Type B pancreatic cell (in vitro differentiated cells): ENCODE results near the gene FRG2B. TPM values are rescaled to one million over a fixed set of nuclear protein-coding genes. Genes with fewer than 3 reads are reported as not detected.
"Not testable (repeated sequence)": the region's sequence is repeated elsewhere in the genome, so short reads cannot be mapped to it uniquely, and the experiment has no call there.

ENCODE experiments used
- DNase-seq: peaks from one replicate; pipeline ENCODE4 v3.0.0; 2021; ENCODE audit warnings: mixed read lengths; ENCODE audit not compliant: unreplicated experiment; ENCODE audit errors: extremely low spot score
- H3K27ac Mint-ChIP-seq: 2 replicates; pipeline ENCODE4 v1.8.0; 2021; ENCODE audit warnings: mild to moderate bottlenecking, mixed read lengths
- H3K27me3 Mint-ChIP-seq: 2 replicates; pipeline ENCODE4 v1.8.0; 2021; ENCODE audit warnings: mixed read lengths
- H3K36me3 Mint-ChIP-seq: 2 replicates; pipeline ENCODE4 v1.8.0; 2021; ENCODE audit warnings: mixed read lengths
- H3K4me1 Mint-ChIP-seq: one replicate; pipeline ENCODE4 v1.8.0; 2021; ENCODE audit warnings: mixed read lengths; ENCODE audit not compliant: unreplicated experiment
- H3K4me3 Mint-ChIP-seq: 2 replicates; pipeline ENCODE4 v1.8.0; 2021; ENCODE audit warnings: mild to moderate bottlenecking, mixed read lengths
- H3K9me3 Mint-ChIP-seq: 2 replicates; pipeline ENCODE4 v1.8.0; 2021; ENCODE audit warnings: mixed read lengths
- CTCF ChIP-seq: fragments of 200-600 bp; sonication (generic); conservative IDR thresholded peaks from 2 replicates; pipeline ENCODE4 v1.5.0; 2021; ENCODE audit warnings: antibody characterized with exemption, mild to moderate bottlenecking
- long read RNA-seq: library from polyadenylated mRNA; unstranded; transcript quantifications from one replicate; pipeline ENCODE4 v2.0.0, GENCODE V29; 2020
- total RNA-seq: library from RNA; stranded (reverse); gene quantifications from 2 replicates; pipeline ENCODE4 v1.2.1, GENCODE V29; 2021; ENCODE audit warnings: low replicate concordance

FRG2B gene
- total RNA-seq: not detected in 2 replicates
- long read RNA-seq: 0 reads

GRCh38 chr10:133626695-133627094, at the start of gene FRG2B:
TSS of gene FRG2B (minus strand) at chr10:133626795. CDS start at chr10:133626742, 53 bp downstream.
- H3K27me3 Mint-ChIP-seq, H3K9me3 Mint-ChIP-seq, H3K4me3 Mint-ChIP-seq, H3K36me3 Mint-ChIP-seq, H3K27ac Mint-ChIP-seq, DNase-seq, H3K4me1 Mint-ChIP-seq: not testable (repeated sequence)

GRCh38 chr10:133667446-133667845, 40.9 kb upstream of the FRG2B start:
- H3K4me3 Mint-ChIP-seq, H3K27ac Mint-ChIP-seq, H3K27me3 Mint-ChIP-seq, DNase-seq, H3K9me3 Mint-ChIP-seq, H3K4me1 Mint-ChIP-seq, H3K36me3 Mint-ChIP-seq: not testable (repeated sequence)

GRCh38 chr10:133663544-133664160, 37.1 kb upstream of the FRG2B start:
- H3K27ac Mint-ChIP-seq, DNase-seq, H3K9me3 Mint-ChIP-seq, H3K4me1 Mint-ChIP-seq, H3K36me3 Mint-ChIP-seq, H3K27me3 Mint-ChIP-seq, H3K4me3 Mint-ChIP-seq: not testable (repeated sequence)

GRCh38 chr10:133661122-133661521, 34.5 kb upstream of the FRG2B start:
- not testable (repeated sequence) for DNase-seq, H3K4me3 Mint-ChIP-seq, H3K9me3 Mint-ChIP-seq, H3K36me3 Mint-ChIP-seq, H3K27me3 Mint-ChIP-seq, H3K4me1 Mint-ChIP-seq, H3K27ac Mint-ChIP-seq

- H3K4me3 Mint-ChIP-seq, H3K27me3 Mint-ChIP-seq, H3K9me3 Mint-ChIP-seq, DNase-seq, H3K4me1 Mint-ChIP-seq, H3K27ac Mint-ChIP-seq, H3K36me3 Mint-ChIP-seq: not testable (repeated sequence)
Measured at GRCh38 chr10:133660516-133660915, 33.9 kb upstream of the FRG2B start.

GRCh38 chr10:133657276-133657675, 30.7 kb upstream of the FRG2B start:
- not testable (repeated sequence) for H3K27me3 Mint-ChIP-seq, DNase-seq, H3K4me1 Mint-ChIP-seq, H3K4me3 Mint-ChIP-seq, H3K9me3 Mint-ChIP-seq, H3K36me3 Mint-ChIP-seq, H3K27ac Mint-ChIP-seq

GRCh38 chr10:133648872-133649455, 22.4 kb upstream of the FRG2B start:
- H3K4me3 Mint-ChIP-seq, H3K27ac Mint-ChIP-seq, H3K27me3 Mint-ChIP-seq, H3K9me3 Mint-ChIP-seq, DNase-seq, H3K4me1 Mint-ChIP-seq, H3K36me3 Mint-ChIP-seq: not testable (repeated sequence)

- not testable (repeated sequence) for H3K27ac Mint-ChIP-seq, H3K36me3 Mint-ChIP-seq, H3K27me3 Mint-ChIP-seq, H3K9me3 Mint-ChIP-seq, H3K4me1 Mint-ChIP-seq, H3K4me3 Mint-ChIP-seq, DNase-seq
- TF ChIP-seq CTCF: peak; percentile 68
Measured at GRCh38 chr10:133647075-133647748, 20.6 kb upstream of the FRG2B start.

- DNase-seq, H3K36me3 Mint-ChIP-seq, H3K27ac Mint-ChIP-seq, H3K27me3 Mint-ChIP-seq, H3K4me3 Mint-ChIP-seq, H3K9me3 Mint-ChIP-seq, H3K4me1 Mint-ChIP-seq: not testable (repeated sequence)
Measured at GRCh38 chr10:133637846-133638235, 11.2 kb upstream of the FRG2B start.

- H3K9me3 Mint-ChIP-seq, H3K27me3 Mint-ChIP-seq, H3K36me3 Mint-ChIP-seq, H3K27ac Mint-ChIP-seq, H3K4me1 Mint-ChIP-seq, DNase-seq, H3K4me3 Mint-ChIP-seq: not testable (repeated sequence)
Measured at GRCh38 chr10:133637202-133637845, 10.7 kb upstream of the FRG2B start.

GRCh38 chr10:133630723-133631249, 4.2 kb upstream of the FRG2B start:
- H3K4me1 Mint-ChIP-seq, H3K27me3 Mint-ChIP-seq, DNase-seq, H3K9me3 Mint-ChIP-seq, H3K27ac Mint-ChIP-seq, H3K36me3 Mint-ChIP-seq, H3K4me3 Mint-ChIP-seq: not testable (repeated sequence)

- DNase-seq, H3K4me3 Mint-ChIP-seq, H3K36me3 Mint-ChIP-seq, H3K27ac Mint-ChIP-seq, H3K4me1 Mint-ChIP-seq, H3K27me3 Mint-ChIP-seq: not testable (repeated sequence)
- peaks cover 13% of the 10 kb centered on the region for H3K9me3 Mint-ChIP-seq
Measured at GRCh38 chr10:133622544-133622943, 4.1 kb downstream of the FRG2B start.
